ENCODE measurements around the gene DPF3. TPM values are rescaled to one million over a fixed set of nuclear protein-coding genes. Genes with fewer than 3 reads are reported as not detected.

DPF3 gene
- polyA plus RNA-seq, 1 donor from 2014 or later: 6.0 TPM

DNA sequence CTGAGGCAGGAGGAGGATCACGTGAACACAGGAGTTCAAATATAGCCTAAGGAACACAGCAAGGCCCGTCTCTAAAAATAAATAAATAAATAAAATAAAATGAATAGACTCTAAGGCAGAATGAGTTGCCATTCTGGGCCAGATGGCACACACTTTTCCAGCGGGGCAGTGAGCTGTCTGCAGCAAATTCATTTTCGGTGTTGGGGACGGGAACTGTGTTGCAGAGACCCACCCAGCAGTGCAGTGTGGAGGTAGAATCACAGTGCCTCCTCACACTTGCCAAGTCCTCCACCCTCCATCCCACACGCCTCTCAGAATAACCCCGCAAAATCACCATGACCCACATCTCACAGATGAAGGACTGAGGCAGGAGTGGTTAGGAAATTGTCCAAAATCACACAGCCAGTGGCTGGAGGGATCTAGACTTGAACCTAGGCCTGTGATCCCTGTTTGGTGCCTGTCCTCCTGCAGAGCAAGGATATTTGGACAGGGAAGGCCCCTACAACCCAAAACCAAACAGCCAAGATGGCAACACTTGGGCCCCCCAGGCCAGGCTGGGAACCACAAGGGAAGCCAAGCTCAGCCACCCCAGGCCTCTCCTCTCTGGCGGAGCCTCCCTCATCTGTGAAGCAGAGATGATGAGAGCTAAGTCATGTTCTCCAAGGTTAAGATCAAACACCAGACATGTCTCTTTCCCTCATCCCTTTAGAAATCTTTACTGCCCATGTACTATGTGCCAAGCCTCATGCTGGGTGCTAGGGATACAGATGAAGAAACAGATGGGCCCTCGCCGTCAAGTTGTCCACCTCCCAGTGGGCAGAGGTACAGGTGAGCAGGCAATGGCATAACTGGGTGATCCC lies 152.7 kb downstream of the DPF3 start:
- no peak overlapping the region for H3K27ac Mint-ChIP-seq
- H3K36me3 Mint-ChIP-seq: peaks cover 10% of the 10 kb centered on the region
- H3K4me1 Mint-ChIP-seq: no peaks in the 10 kb centered on the region
- H3K9me3 Mint-ChIP-seq: no peaks in the 10 kb centered on the region
- no peak overlapping the region for H3K4me3 Mint-ChIP-seq
- H3K27me3 Mint-ChIP-seq: no peaks in the 10 kb centered on the region

DNA sequence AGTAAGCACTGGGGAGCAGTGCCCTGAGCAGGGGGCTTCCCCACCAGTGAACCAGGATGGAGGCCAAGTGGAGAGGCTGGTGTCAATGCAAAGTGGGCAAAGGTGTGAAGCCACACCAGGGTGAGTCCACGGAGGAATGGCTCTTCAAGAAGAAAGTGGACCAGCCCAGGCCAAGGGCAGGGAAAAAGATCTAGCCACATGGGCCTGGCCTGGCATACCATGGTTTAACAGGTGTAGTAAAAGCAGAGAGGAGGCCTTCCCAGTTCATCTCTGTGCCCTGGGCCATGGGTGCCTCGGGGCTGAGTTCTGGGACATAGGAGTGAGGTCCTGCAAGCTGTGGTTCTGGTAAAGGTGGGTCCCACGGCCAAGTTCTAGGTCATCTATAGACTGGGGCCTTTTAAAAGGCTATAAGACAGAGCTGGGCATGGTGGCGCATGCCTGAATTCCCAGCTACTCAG lies 153.4 kb downstream of the DPF3 start:
- no peaks in the 10 kb centered on the region for H3K4me1 Mint-ChIP-seq
- H3K27ac Mint-ChIP-seq: no peak overlapping the region
- peaks cover 7% of the 10 kb centered on the region for H3K36me3 Mint-ChIP-seq
- H3K4me3 Mint-ChIP-seq: no peak overlapping the region
- no peaks in the 10 kb centered on the region for H3K27me3 Mint-ChIP-seq
- no peaks in the 10 kb centered on the region for H3K9me3 Mint-ChIP-seq

DNA sequence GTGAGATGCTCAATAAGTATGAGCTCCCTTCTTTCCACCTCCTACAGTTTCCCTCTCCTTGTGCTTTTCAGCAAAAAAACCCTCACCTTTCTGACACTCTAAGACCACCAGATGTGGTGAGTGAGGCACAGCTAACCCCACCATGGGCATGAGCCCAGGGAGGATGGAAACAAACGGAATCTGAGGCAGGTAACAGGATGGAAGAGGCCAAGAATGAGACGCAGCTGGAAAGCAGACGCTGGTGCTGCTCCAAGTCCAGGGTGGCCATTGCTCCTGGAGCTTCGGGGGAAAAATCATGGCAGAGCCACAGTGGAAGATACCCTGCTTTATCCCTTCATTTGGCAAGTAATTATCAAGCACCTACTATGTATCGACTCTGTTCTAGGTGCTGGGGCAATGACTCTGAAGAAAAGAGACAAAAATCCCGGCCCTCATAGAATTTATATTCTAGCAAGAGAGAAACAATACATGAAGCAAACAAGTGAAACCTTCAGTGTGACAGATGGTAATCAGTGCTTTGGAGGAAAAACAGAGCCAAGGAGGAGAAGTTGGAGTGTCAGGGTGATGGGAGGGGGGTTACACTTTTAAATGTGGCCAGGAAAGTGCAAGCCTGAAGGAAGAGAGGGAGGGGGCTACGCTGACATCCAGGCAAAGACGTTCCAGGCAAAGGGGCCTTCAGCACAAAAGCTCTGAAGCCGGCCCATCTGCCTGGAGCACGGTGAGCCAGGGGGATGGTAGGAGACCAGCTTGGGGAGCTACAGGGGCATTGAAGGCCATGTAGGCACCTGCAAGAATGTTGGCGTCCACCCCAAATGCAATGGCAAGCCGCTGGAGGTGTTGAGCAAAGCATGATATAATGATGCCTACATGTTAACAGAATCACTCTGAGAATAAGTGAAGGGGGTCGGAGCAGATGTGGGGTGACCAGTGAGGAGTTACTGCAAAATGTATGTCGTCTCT lies 154.2 kb downstream of the DPF3 start:
- peaks cover 7% of the 10 kb centered on the region for H3K36me3 Mint-ChIP-seq
- no peak overlapping the region for H3K4me3 Mint-ChIP-seq
- no peaks in the 10 kb centered on the region for H3K27me3 Mint-ChIP-seq
- no peaks in the 10 kb centered on the region for H3K9me3 Mint-ChIP-seq
- H3K27ac Mint-ChIP-seq: peak overlapping the region in 1 of 3 donors; percentile 35
- H3K4me1 Mint-ChIP-seq: no peaks in the 10 kb centered on the region

DNA sequence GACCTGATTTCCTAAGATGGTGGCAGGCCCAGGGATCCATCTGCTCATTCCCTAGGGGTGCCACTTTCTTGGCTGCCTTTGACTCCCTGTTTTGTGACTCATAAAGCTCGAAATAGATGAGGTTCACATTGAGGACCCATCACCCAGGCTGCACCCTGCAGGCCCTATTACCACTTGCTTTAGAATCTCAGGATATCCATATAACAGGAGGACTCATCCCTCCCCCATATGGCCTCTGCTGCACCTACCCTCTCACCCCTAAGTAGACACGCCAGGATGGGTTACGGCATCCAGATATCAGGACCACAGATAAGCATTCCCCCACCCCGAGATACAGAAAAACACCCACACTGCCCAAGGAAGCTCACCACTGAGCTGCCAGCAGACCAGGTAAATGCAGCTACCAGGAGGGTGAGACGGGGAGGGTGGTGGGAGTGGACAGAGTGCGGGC lies 155.7 kb downstream of the DPF3 start:
- peaks cover 0 to under 1% (median under 1%) of the 10 kb centered on the region in 3 donors for H3K4me1 Mint-ChIP-seq
- H3K9me3 Mint-ChIP-seq: no peaks in the 10 kb centered on the region
- H3K4me3 Mint-ChIP-seq: no peak overlapping the region
- peaks cover 6% of the 10 kb centered on the region for H3K36me3 Mint-ChIP-seq
- no peaks in the 10 kb centered on the region for H3K27me3 Mint-ChIP-seq
- H3K27ac Mint-ChIP-seq: peak overlapping the region in 1 of 3 donors; percentile 23

DNA sequence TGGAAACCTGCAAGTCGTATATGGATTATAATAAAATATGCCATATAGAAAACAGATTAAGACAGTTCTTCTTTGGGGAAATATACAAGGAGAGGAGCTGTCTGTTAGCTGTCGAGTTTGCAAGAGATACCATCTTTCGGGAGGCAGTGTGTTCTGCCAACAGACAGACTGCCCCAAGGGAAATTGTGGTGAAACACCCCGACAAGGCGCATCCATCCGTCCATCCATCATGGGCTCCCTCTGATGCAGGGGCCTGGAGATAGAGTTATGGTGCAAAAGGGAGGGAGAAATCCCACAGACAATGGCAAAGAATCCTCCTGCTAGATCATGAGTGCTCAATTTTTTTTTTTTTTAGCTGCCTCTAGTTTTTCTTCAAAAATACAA lies 156.3 kb downstream of the DPF3 start:
- peaks cover 4 to 7% (median 6%) of the 10 kb centered on the region in 3 donors for H3K4me1 Mint-ChIP-seq
- H3K9me3 Mint-ChIP-seq: no peaks in the 10 kb centered on the region
- no peak overlapping the region for H3K27ac Mint-ChIP-seq
- no peak overlapping the region for H3K4me3 Mint-ChIP-seq
- H3K27me3 Mint-ChIP-seq: no peaks in the 10 kb centered on the region
- H3K36me3 Mint-ChIP-seq: peaks cover 6% of the 10 kb centered on the region

DNA sequence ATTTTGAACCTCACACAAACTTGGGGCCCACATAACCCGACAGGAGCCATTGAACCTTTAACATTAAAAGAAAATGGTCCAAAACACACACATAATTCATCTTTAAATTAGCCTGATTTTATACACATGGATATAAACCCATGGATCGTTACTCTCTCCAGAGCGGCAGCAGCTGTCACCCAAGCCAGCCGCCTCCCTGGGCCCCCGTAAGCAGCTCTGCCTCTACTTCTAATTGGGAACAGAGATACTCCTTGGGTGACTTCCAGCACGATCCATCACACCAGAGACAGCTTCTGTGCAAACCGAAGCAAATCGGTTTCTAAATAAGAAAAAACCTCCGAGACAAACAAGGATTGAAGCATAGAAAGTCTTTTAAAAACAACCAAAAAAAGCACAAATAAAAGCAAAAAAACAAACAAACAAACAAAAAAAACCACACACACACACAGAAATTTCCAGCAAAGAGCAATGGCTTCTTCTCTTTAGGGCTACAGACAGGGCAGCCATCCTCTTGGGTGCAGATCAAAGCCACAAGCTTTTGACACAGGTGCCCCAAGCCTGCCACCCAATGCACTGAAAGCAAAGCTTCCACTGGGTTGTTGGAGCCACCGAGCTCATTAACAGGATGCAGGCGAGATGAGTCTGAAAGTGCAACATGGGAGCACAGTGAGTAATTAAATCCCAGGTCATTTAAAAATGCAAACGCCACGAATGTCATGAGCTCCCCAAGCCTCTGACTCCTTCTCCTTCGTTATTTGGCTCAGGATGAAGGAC lies 156.9 kb downstream of the DPF3 start:
- H3K27ac Mint-ChIP-seq: no peak overlapping the region
- H3K9me3 Mint-ChIP-seq: no peaks in the 10 kb centered on the region
- peaks cover 4 to 8% (median 6%) of the 10 kb centered on the region in 3 donors for H3K4me1 Mint-ChIP-seq
- no peak overlapping the region for H3K4me3 Mint-ChIP-seq
- H3K27me3 Mint-ChIP-seq: no peaks in the 10 kb centered on the region
- peaks cover 6% of the 10 kb centered on the region for H3K36me3 Mint-ChIP-seq

DNA sequence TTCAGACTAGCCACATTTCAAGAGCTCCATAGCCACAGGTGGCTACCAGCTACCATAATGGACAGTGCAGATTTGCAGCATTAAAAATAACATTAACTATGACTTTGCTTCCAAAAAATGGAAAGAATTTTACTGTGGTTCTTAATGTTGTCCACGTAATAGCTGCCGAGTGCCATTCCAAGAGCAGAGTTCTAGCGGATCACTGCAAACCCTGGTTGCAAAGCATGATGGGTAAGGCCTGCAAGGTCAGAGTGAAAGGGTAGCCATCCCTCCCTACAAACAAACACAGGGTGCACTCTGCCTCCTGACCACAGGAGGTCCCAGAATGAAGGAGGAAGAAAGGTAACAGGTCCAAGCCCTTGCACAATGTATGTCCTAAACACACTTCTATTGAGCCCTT lies 157.6 kb downstream of the DPF3 start:
- Mint-ChIP-seq H3K4me1 (peaks cover 4 to 8% (median 6%) of the 10 kb centered on the region in 3 donors), H3K9me3 (no peaks in the 10 kb centered on the region), H3K4me3 (no peak overlapping the region), H3K27ac (no peak overlapping the region), H3K36me3 (peaks cover 9% of the 10 kb centered on the region), H3K27me3 (no peaks in the 10 kb centered on the region)

DNA sequence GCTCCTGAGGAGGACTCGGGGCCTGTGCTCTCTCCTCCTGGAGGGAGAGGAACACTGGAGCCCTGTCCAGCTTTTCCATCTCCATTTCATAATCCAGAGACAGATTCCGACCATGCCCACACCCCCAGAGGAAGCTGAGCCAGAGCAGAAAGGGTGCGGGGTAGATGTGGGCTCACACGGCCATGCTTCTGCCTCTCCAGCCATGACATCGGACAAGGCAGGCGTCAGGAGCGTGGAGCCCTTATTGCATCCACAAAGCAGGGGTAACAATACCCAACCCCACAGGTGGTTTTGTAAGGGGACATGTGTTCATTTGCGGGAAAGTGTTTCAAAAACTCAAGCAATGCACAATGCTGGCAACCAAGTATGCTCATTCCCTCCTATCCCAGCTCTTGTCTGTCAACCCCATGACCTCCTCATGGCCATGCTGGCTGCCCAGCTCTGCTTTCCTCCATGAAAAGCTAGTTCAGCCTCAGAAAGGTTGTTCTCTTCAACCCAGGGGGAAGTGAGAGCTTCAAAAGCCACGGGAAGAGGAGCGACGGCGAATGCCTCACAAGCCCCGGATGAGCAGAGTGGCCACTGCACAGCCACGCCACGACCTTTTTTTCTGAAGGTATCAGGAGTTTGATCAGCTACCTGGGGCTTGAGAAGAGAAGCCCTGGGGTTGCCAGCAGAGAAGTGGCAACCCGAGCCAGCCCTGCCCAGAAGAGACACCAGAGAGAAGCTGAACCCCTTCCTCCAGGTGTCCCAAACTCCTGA lies 161.7 kb downstream of the DPF3 start:
- Mint-ChIP-seq H3K9me3 (no peaks in the 10 kb centered on the region), H3K27me3 (no peaks in the 10 kb centered on the region), H3K4me3 (no peak overlapping the region), H3K4me1 (peaks cover 4 to 10% (median 6%) of the 10 kb centered on the region in 3 donors), H3K36me3 (peaks cover 32% of the 10 kb centered on the region), H3K27ac (no peak overlapping the region)

DNA sequence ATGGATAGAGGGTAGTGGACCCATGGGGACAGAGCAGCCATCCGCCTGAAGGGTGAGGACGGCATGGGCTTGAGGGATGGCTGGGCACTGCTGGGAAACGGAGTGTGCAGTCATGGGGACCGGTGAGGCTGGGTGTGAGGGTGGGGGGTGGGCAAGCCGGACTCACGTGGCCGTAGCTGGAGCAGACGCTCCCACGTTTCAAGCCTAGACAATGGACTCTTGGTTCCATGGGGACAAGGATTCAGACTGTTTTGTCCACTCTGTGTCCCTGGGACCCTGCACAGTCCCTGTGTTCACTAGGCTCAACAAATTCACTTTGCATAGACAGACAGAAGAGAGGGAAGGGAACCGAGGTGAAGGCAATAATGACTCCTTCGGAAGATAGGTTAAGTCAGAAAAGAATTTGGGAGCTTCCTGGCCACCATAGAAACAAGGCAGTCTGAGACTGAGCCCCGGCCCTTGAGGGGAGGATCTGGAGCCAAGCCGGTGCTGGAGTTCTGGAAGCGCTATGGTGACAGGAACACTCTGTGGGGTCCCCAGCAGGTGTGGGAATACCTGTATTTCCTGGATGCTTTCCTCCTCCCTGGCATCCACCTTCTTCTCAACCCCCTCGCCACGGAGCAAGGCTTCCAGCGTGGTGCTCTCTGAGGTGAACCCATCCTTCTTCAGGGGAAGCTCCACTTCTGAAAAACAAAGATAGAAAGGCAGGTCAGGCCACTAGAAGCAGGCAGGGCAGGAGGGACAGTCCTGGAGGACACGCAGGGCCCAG lies 162.5 kb downstream of the DPF3 start:
- H3K4me1 Mint-ChIP-seq: peaks cover 4 to 10% (median 6%) of the 10 kb centered on the region in 3 donors
- peaks cover 32% of the 10 kb centered on the region for H3K36me3 Mint-ChIP-seq
- H3K4me3 Mint-ChIP-seq: no peak overlapping the region
- H3K27me3 Mint-ChIP-seq: no peaks in the 10 kb centered on the region
- peak overlapping the region in 1 of 3 donors; percentile 74 for H3K27ac Mint-ChIP-seq
- H3K9me3 Mint-ChIP-seq: no peaks in the 10 kb centered on the region

DNA sequence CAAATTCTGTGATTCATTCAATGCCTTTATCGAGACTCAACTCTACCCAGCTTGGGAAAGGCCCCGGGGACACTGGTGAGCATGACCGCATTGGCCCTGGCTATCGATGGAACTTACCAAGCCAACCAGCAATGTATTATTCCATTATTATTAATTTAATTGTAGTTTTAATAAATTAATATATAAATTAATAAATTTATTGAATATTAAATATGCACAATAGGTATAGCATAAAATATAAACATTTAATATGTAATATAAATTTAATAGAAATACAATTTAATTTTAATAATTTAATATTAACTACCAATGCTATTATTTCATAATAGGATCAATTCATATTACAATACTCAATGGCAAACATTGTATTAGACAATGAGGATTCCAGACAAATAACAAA lies 163.4 kb downstream of the DPF3 start:
- peaks cover 32% of the 10 kb centered on the region for H3K36me3 Mint-ChIP-seq
- H3K4me3 Mint-ChIP-seq: no peak overlapping the region
- H3K27me3 Mint-ChIP-seq: no peaks in the 10 kb centered on the region
- H3K27ac Mint-ChIP-seq: no peak overlapping the region
- H3K9me3 Mint-ChIP-seq: no peaks in the 10 kb centered on the region
- H3K4me1 Mint-ChIP-seq: peaks cover 4 to 10% (median 6%) of the 10 kb centered on the region in 3 donors

DNA sequence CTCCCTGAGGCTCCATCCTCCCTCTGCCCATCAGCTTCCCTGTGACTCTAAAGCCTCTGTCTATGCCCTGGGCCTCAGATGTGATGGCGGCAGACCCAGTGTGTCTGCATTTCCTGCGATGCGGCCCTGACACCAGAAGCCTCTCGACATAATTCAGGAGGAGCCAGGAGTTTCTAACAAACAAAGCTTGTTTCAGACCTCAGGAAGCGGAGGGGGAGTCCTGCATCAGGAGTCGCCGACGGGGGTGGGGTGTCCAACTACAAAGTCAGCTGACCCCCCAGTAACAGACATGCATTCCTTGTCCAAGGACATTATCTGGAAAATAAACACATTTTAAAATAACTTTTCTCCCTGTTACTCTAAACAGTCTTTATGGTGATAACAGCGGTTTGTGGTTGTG lies 167.5 kb downstream of the DPF3 start:
- peak overlapping the region in 1 of 3 donors; percentile 17 for H3K27ac Mint-ChIP-seq
- H3K9me3 Mint-ChIP-seq: no peaks in the 10 kb centered on the region
- peaks cover 36% of the 10 kb centered on the region for H3K36me3 Mint-ChIP-seq
- no peaks in the 10 kb centered on the region for H3K27me3 Mint-ChIP-seq
- H3K4me3 Mint-ChIP-seq: no peak overlapping the region
- H3K4me1 Mint-ChIP-seq: peaks cover 4 to 14% (median 8%) of the 10 kb centered on the region in 3 donors

DNA sequence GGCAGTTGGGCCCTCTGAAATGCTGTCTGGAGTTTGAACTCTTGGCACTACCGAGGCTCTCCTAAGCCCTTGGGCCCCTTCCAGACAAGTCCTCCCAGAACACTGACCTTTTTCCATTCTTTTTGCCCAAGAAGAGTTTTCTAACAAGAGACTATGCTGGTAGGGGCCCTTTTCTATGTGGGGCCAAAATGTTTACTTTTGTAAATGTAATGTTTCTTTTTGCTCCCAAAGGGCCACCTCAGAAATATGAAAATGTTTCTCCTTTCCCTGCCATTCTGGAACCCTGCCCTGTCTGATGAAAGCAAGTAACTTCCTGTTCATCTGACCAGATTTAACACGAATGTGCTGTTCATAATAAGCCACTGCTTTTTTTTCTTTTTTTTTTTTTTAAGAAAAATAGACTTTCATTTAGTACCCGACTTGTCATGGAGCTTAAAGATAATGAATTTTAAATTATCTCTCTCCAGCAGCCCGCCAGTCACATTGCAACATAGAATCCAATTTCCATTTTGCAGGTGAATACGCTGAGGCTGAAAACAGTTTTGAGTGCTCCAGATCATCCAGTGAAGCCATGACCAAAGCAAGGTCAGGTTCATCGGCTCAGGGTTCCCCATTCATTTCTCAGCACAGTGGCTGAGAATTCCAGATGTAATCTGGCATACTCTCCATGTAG lies 169.9 kb downstream of the DPF3 start:
- no peak overlapping the region for H3K27ac Mint-ChIP-seq
- peaks cover 8 to 14% (median 11%) of the 10 kb centered on the region in 3 donors for H3K4me1 Mint-ChIP-seq
- H3K27me3 Mint-ChIP-seq: no peaks in the 10 kb centered on the region
- H3K9me3 Mint-ChIP-seq: no peaks in the 10 kb centered on the region
- H3K4me3 Mint-ChIP-seq: no peak overlapping the region
- H3K36me3 Mint-ChIP-seq: peaks cover 20% of the 10 kb centered on the region

DNA sequence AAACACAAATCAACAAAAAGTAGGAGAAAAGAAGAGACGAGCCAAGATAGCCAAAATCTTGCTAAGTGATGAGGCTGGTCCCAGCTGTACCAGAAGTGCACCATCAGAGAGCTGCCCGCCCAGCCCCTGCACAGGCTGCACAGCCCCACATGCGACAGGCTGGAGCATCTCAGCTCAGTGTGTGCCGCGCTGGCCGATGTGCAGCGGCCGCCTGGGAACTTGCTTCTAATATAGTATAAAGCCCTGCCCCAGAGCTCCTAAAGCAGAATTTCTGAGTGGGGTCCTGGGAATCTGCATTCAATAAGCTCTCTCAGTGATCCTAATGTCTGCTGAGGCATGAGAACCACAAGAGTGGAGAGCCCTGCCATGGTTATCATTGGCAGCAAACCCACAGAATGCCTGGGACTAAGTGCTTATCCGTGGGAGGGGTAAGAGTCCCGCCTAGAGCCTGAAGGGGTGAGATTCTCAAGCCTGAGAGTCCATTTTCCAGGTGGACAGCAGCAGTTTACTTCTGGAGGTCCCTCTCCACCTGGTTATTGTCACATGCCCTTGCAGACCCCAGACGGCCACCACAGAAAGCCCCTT lies 171.6 kb downstream of the DPF3 start:
- peaks cover 16 to 18% (median 16%) of the 10 kb centered on the region in 3 donors for H3K4me1 Mint-ChIP-seq
- H3K27me3 Mint-ChIP-seq: no peaks in the 10 kb centered on the region
- H3K9me3 Mint-ChIP-seq: no peaks in the 10 kb centered on the region
- H3K27ac Mint-ChIP-seq: no peak overlapping the region
- H3K36me3 Mint-ChIP-seq: peaks cover 11% of the 10 kb centered on the region
- no peak overlapping the region for H3K4me3 Mint-ChIP-seq
